SH-SY5Y (cell line): ENCODE data around the gene TMEM178B.

ENCODE experiments used
- GATA2 ChIP-seq: IDR thresholded peaks from 2 replicates; pipeline ENCODE4 v1.6.1; 2011; ENCODE audit warnings: mild to moderate bottlenecking, low read depth, low read length
- GATA3 ChIP-seq: IDR thresholded peaks from 2 replicates; pipeline ENCODE4 v1.6.1; 2011; ENCODE audit warnings: low read depth, mild to moderate bottlenecking, low read length, moderate library complexity

DNA sequence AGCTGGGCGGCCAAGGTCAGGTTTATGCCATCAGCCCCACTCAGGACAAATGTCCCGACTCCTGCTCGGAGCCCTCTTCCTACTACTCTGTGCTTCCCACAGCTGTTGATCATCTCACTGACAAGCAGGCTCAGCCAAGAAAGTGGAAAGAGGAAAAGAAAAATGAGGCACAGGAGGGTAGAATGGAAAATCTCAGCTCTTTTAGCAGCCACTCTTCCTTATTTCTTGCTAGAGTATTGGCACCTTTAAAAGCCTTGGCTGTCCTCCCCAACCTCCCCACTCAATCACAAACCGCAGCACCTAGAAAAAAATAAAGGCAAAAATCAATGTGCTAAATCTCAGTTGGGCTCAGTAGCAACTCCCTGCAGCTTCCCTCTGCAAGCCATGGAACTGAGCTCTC lies 442.1 kb downstream of the TMEM178B start:
- TF ChIP-seq GATA3 = no peak
- TF ChIP-seq GATA2 = no peak
